ENCODE data around the gene DMPK.

DMPK gene

DNA sequence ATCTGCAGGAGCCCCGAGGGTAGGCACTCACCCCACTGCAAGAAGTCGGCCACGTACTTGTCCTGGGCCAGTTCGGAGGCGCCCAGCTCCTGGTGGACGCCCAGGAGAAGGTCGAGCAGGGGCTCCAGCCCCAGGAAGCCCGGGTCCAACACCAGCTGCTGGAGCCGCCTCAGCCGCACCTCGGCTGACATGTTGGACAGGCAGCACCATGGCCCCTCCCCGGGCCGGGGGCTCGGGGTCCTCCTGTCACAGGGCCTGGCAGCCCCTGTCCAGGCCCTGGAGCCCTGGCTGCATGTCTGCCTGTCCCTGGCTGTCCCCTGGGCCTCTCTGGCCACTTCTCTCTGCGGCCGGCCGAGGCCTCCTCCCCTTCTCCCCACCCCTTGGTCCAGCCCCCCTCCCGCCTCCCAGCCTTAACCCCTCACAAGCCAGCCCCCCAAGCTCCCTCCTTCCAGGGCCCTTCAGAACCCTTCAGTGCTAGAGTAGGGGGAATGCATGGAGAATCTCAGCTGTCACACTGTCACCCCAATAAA, at the start of gene DMPK:
Gene DMPK (minus strand): TSS at position 329 of the 530 bp plus-strand sequence. CDS start 138 bp downstream, at position 191.
- DNase-seq: no peak

DNA sequence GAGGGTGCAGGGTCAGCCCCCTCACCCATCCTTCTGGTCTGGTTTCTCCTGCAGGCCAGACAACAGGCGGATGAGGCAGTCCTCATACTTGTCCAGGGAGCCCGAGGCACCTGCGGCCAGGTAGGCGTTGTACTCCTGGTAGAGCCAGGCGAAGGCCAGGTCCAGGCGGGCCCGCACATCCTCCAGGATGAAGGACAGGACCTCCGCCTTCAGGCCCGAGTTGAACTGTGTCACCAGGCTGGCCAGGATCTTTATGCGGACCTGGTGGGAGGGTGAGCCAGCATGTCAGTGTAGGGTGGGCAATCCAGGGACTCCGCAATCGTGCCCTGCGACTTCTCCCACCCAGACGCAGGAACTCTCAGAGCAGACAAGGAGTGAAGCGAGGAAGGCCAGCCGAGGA, 46.7 kb upstream of the DMPK start:
- no peak for DNase-seq

- DNase-seq: no peak
Observed at GRCh38 chr19:45828523-45828922, 46.2 kb upstream of the DMPK start.

GRCh38 chr19:45827459-45828093, 45.3 kb upstream of the DMPK start:
- DNase-seq: no peak

DNA sequence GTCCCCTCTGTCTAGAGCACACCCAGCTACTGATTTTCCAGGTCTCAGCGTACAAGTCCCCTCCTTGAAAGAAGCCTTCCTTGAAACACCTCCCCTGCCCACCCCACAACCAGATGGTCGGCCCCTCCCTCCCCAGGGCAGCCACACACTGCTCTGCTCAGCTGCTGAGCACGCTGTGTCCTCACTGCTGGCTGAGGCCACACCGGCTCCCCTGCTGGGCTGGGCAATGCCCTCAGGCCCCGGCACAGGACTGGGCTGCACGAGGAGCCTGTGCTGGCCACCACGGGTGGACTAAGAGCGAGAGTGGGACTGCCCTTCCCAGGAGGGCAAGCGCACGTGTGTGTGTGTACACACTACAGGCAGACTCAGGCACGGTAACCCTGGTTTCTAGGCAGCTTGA, 44.6 kb upstream of the DMPK start:
- DNase-seq: no peak

- DNase-seq: no peak
Observed at GRCh38 chr19:45825917-45826893, 43.9 kb upstream of the DMPK start.

- DNase-seq: no peak
Observed at GRCh38 chr19:45825263-45825605, 42.9 kb upstream of the DMPK start.

GRCh38 chr19:45824531-45825262, 42.4 kb upstream of the DMPK start:
- DNase-seq: no peak

- DNase-seq: no peak
Observed at GRCh38 chr19:45824041-45824471, 41.8 kb upstream of the DMPK start.

- no peak for DNase-seq
Observed at GRCh38 chr19:45823182-45823581, 40.9 kb upstream of the DMPK start.

- no peak for DNase-seq
Observed at GRCh38 chr19:45822716-45823115, 40.4 kb upstream of the DMPK start.

- DNase-seq: no peak
Observed at GRCh38 chr19:45821570-45821969, 39.3 kb upstream of the DMPK start.

DNA sequence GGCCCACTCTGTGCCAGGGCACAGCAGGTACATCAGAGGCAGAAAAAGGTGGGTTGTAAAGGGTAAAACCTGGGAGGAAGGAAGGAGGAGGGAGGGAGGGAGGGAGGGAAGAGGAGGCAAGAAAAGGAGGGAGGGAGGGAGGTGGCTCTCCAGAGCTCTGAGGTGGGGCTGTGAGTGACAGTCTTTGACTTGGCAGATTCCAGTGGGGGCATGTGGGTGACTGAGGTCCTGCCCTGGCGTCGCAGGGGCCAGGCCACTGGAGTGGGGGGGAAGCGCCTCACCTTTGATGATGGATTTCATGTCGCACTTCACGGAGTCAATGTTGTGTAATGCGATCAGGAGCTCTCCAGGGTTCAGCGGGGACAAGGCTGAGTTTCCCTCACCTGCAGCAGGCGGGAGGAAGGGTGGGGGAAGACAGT, 38.8 kb upstream of the DMPK start:
- no peak for DNase-seq

DNA sequence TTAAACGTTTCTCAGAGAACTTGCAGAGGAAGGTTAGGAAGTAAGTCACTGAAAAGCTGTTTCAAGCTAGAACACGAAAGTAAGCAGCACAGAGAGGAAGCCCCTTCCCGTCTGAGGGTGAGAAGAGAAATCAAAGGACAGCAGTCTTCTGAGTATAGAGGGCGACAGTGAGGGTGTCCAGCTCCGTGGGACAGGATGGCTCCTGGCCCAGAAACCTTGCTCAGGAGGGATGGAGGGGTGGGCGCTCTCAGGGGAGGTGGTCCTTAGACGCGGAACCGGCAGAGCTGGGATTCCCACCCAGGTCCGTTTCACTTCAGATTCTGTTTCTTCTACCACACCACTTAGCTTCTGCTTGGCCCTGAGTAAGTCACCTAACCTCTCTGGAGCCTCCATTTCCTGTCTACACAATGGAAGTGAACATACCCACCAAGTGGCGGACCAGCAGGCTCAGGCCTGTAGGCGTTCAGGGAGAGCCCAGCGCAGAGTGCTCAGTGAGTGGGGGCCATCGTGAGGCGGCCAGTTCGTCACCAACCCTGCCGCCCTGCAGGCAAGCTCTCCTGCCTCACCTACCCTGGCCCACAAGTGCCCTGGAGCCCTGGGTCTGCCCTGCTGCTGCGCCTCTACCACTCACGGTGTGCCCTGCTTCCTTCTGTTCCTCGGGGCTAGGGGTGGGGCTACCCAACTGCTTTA, 38.3 kb upstream of the DMPK start:
- DNase-seq: no peak

DNA sequence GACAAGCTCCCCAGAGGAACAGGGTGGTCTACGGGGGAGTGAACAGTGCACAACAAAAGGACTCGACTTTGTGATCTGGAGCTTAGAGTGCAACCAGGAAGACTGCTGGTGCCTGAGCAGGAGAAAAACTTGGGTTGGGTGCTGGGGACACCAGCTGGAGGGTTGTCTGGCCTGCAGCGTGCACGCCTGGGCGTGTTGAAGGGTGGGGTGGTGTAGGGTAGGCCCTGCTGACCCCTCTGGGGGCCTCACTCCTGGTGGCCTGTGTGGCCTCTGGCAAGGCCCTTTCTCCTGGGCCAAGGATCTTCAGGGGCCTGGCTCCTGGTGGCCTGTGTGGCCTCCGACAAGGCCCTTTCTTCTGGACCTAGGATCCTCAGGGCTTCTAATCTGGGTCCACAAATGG, 37.5 kb upstream of the DMPK start:
- DNase-seq: no peak

GRCh38 chr19:45817725-45818301, 35.5 kb upstream of the DMPK start:
- no peak for DNase-seq

GRCh38 chr19:45817010-45817724, 34.9 kb upstream of the DMPK start:
- DNase-seq: peak; percentile 91

DNA sequence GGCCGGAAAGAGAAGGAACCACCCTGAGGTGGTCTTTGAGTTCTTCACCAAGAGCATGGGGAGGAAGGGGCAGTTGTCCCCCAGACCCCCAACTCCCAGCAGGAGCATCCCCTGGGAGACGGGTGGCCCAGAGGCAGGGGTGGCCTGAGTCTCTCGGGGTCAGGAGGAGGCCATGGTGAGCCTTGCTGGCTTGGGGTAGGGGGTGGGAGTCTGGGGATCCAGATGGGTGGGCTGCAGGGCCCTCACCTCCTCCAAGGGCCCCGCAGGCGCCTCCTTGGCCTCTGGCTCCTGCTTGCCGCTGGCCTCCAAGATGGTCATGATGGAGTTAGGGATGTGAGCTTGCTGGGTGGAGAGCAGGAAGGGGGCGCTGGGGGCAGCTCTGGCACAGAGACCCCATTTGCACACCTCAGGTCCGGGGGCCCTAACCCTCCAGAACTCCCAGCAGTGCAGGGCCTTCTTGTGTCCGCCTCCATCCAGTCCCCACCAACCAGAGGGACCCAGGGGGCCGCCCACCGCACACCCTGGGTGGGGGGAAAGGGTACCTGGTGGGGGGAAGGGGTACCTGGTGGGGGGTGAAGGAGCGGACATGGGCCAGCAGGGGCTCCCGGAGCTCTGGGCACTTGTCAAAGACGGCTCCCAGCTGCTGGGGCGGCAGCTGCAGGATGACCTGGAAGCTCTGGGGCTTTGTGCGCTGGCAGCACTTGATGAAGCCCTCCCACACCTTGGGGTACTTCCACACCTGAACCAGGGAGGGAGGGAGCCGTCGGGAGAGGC, 34.1 kb upstream of the DMPK start:
- no peak for DNase-seq

DNA sequence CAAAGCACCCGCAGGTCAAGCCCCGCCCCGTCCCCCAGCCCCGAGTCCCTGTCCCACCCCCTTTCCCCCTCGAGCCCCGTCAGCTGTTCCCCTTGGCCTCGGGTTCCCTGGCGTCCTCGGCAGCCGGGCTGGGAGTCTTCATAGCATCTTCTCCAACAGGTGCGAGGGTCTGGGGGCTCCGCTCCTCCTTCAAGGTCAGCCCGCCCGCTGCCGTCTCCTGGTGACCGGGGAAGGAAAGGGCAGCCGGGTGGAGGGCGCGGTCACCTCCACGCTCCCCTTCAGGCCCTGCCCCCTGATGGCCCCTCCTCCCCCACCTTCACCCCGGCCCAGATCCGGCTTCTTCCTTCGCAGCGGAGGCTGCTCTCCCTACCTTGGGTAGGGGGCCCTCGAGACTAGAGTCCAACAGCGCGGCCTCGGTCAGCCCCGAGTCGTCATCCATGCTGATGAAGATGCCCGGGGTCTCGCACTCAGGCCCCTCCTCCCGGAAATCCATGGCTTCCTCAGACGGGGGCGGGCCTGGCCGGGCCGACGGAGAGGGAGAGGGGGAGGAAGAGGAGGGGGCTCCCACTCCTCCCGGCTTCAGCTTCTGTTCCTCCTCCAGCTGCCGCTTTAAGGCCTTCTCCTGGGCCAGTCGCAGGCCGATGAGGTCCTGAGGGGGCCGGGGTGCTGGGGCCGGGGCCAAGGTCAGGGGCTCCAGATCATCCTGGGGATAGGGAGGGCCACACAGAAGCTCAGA, 33.4 kb upstream of the DMPK start:
- DNase-seq: no peak

All from fibroblast of skin of right quadriceps (primary cell).